ENCODE results near the gene BCAP29.

- TF ChIP-seq ATF3 (IDR thresholded peaks at IDR 0.05) (no peak), CTCF (IDR thresholded peaks at IDR 0.05 in 2 of 3, conservative IDR thresholded peaks at IDR 0.05 in 1 of 3; ENCODE audit: borderline replicate concordance in 1 of 3, insufficient read depth in 1 of 3, low read depth in 2 of 3, low read length in 2 of 3) (no peak), CBX3 (IDR thresholded peaks at IDR 0.05; ENCODE audit: low read depth) (no peak), SIN3A (IDR thresholded peaks at IDR 0.05; ENCODE audit: low read depth) (no peak), EZH2 (IDR thresholded peaks at IDR 0.05) (no peak), EGR1 (IDR thresholded peaks at IDR 0.05; ENCODE audit: low read depth) (no peak)
Observed at GRCh38 chr7:107613439-107613838, 33.4 kb downstream of the BCAP29 start.
